ENCODE data around the gene RALGAPB.
"Not testable (repeated sequence)": the region's sequence is repeated elsewhere in the genome, so short reads cannot be mapped to it uniquely, and the experiment has no call there.

DNA sequence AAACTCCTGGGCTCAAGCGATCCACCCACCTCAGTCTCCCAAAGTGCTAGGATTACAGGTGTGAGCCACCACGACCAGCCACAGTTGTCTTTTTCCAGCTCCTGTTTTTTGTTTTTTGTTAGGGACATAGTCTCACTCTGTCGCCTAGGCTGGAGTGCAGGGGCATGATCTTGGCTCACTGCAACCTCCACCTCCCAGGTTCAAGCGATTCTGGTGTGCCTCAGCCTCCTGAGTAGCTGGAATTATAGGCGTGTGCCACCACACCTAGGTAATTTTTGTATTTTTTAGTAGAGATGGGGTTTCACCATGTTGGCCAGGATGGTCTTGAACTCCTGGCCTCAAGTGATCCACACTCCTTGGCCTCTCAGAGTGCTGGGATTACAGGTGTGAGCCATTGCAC lies 39.8 kb upstream of the RALGAPB start:
- TF ChIP-seq, protein P1, sequence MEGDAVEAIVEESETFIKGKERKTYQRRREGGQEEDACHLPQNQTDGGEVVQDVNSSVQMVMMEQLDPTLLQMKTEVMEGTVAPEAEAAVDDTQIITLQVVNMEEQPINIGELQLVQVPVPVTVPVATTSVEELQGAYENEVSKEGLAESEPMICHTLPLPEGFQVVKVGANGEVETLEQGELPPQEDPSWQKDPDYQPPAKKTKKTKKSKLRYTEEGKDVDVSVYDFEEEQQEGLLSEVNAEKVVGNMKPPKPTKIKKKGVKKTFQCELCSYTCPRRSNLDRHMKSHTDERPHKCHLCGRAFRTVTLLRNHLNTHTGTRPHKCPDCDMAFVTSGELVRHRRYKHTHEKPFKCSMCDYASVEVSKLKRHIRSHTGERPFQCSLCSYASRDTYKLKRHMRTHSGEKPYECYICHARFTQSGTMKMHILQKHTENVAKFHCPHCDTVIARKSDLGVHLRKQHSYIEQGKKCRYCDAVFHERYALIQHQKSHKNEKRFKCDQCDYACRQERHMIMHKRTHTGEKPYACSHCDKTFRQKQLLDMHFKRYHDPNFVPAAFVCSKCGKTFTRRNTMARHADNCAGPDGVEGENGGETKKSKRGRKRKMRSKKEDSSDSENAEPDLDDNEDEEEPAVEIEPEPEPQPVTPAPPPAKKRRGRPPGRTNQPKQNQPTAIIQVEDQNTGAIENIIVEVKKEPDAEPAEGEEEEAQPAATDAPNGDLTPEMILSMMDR (IDR thresholded peaks at IDR 0.05), result not testable (repeated sequence)
- not testable (repeated sequence) for TF ChIP-seq POLR2AphosphoS5, POLR2A (IDR thresholded peaks at IDR 0.05)

All from breast epithelium (tissue), 3 donors.